H1 (cell line): ENCODE results near the gene LRCH2. TPM values are rescaled to one million over a fixed set of nuclear protein-coding genes. Genes with fewer than 3 reads are reported as not detected.

Source experiments
- CTCF ChIA-PET: fragments of 300-600 bp; sonication (Branson Sonifier 250); formaldehyde crosslinking; loops from one replicate; lab custom pipeline; 2021; ENCODE audit not compliant: partially characterized antibody; lab: Charles Lee
- POLR2A ChIA-PET: fragments of 300-600 bp; sonication (Branson Sonifier 250); formaldehyde crosslinking; loops from one replicate; lab custom pipeline; 2021; ENCODE audit warnings: inconsistent platforms; ENCODE audit not compliant: partially characterized antibody; lab: Charles Lee
- DNase-seq, 2 experiments: peaks; one replicate each; pipeline versions ENCODE4 v3.0.0 to v3.0.0-alpha.2; 2010 to 2022; ENCODE audit warnings: low spot score in 2 of 2, low read depth in 1 of 2, mixed read lengths in 1 of 2
- FAIRE-seq: peaks from 2 replicates; lab custom pipeline; 2011; peaks lifted over from hg19 to GRCh38; lab: Jason Lieb, UNC
- H2AFZ ChIP-seq: 2 replicates; pipeline ENCODE4 v1.8.1; 2012; ENCODE audit warnings: low read length, inconsistent platforms
- H2AK5ac ChIP-seq: 2 replicates; pipeline ENCODE4 v1.6.1; 2013; ENCODE audit warnings: low read depth, low read length
- H2BK120ac ChIP-seq: replicated peaks from 2 replicates; pipeline ENCODE3; 2013; ENCODE audit warnings: low read depth, low read length, inconsistent platforms
- H2BK12ac ChIP-seq: 2 replicates; pipeline ENCODE4 v1.6.1; 2013; ENCODE audit warnings: low read depth, low read length
- H2BK15ac ChIP-seq: 2 replicates; pipeline ENCODE4 v1.6.1; 2013; ENCODE audit warnings: low read length
- H2BK20ac ChIP-seq: 2 replicates; pipeline ENCODE4 v1.6.1; 2013; ENCODE audit warnings: low read length
- H2BK5ac ChIP-seq: 2 replicates; pipeline ENCODE4 v1.6.1; 2013; ENCODE audit warnings: low read depth, low read length
- H3K14ac ChIP-seq: 2 replicates; pipeline ENCODE4 v1.6.1; 2013; ENCODE audit warnings: inconsistent platforms; ENCODE audit not compliant: insufficient read length
- H3K18ac ChIP-seq: 2 replicates; pipeline ENCODE4 v1.6.1; 2013; ENCODE audit warnings: low read length; ENCODE audit errors: extremely low read depth
- H3K23ac ChIP-seq: 2 replicates; pipeline ENCODE4 v1.6.1; 2013; ENCODE audit warnings: inconsistent platforms; ENCODE audit not compliant: insufficient read length
- H3K23me2 ChIP-seq: 2 replicates; pipeline ENCODE4 v1.6.1; 2013; ENCODE audit warnings: low read depth, low read length
- H3K27ac ChIP-seq: 2 replicates; pipeline ENCODE4 v1.6.1; 2011; ENCODE audit warnings: low read depth, low read length, inconsistent platforms
- H3K27me3 ChIP-seq, 4 experiments: replicated peaks in 1 of 4; 1 replicate in 1 of 4; 2 replicates in 3 of 4; pipeline versions ENCODE4 v1.6.1 to v1.8.1; 2011 to 2013; ENCODE audit warnings: low read length in 3 of 4, mild to moderate bottlenecking in 3 of 4, inconsistent platforms in 2 of 4, mixed read lengths in 2 of 4, moderate library complexity in 1 of 4; ENCODE audit not compliant: control insufficient read depth in 3 of 4, insufficient read depth in 3 of 4; ENCODE audit errors: extremely low read depth in 1 of 4
- H3K36me3 ChIP-seq, 4 experiments: 2 replicates each; pipeline versions ENCODE4 v1.6.1 to v1.8.1; 2011 to 2013; ENCODE audit warnings: mild to moderate bottlenecking in 4 of 4, low read length in 3 of 4, moderate library complexity in 2 of 4, control low read depth in 1 of 4, inconsistent platforms in 1 of 4; ENCODE audit not compliant: insufficient read depth in 4 of 4, control insufficient read depth in 2 of 4
- H3K4ac ChIP-seq: replicated peaks from 2 replicates; pipeline ENCODE3; 2013; ENCODE audit warnings: low read length, low read depth, mixed read lengths, inconsistent platforms; ENCODE audit not compliant: insufficient read length
- H3K4me1 ChIP-seq, 4 experiments: replicated peaks in 1 of 4; 1 replicate in 1 of 4; 2 replicates in 3 of 4; pipeline versions ENCODE4 v1.6.1 to v1.8.1; 2011 to 2013; ENCODE audit warnings: low read length in 3 of 4, inconsistent platforms in 2 of 4, mixed read lengths in 1 of 4; ENCODE audit not compliant: insufficient read depth in 4 of 4, control insufficient read depth in 3 of 4
- H3K4me2 ChIP-seq, 2 experiments: 2 replicates each; pipeline versions ENCODE4 v1.6.1 to v1.8.1; 2011 to 2013; ENCODE audit warnings: low read depth in 2 of 2, low read length in 2 of 2, control low read depth in 1 of 2, inconsistent platforms in 1 of 2, mild to moderate bottlenecking in 1 of 2; ENCODE audit not compliant: insufficient read depth in 1 of 2
- H3K4me3 ChIP-seq, 4 experiments: fragments of 200-600, 300-600 bp in 1 of 4; sonication (generic), shearing (Covaris generic), sonication (Bioruptor Twin) in 1 of 4; 2 replicates each; pipeline versions ENCODE4 v1.5.1 to v1.8.1; 2011 to 2016; ENCODE audit warnings: low read length in 4 of 4, low read depth in 3 of 4, control low read depth in 2 of 4, inconsistent platforms in 2 of 4, mild to moderate bottlenecking in 2 of 4, mixed read lengths in 1 of 4, moderate library complexity in 1 of 4; ENCODE audit not compliant: insufficient read depth in 2 of 4; ENCODE audit errors: extremely low read depth in 1 of 4
- H3K56ac ChIP-seq: replicated peaks from 2 replicates; pipeline ENCODE3; 2013; ENCODE audit warnings: low read depth, mild to moderate bottlenecking, mixed read lengths, low read length, inconsistent platforms; ENCODE audit not compliant: insufficient read length
- H3K79me1 ChIP-seq: 2 replicates; pipeline ENCODE4 v1.6.1; 2013; ENCODE audit warnings: low read depth, low read length, control low read depth
- H3K79me2 ChIP-seq, 2 experiments: 2 replicates each; pipeline versions ENCODE4 v1.6.1 to v1.8.1; 2012 to 2013; ENCODE audit warnings: low read length in 2 of 2, mild to moderate bottlenecking in 2 of 2, inconsistent platforms in 1 of 2; ENCODE audit not compliant: insufficient read depth in 2 of 2, control insufficient read depth in 1 of 2
- H3K9ac ChIP-seq, 4 experiments: replicated peaks in 1 of 4; 1 replicate in 1 of 4; 2 replicates in 3 of 4; pipeline versions ENCODE4 v1.6.1 to v1.8.1; 2011 to 2013; ENCODE audit warnings: low read depth in 3 of 4, low read length in 3 of 4, control low read depth in 2 of 4, mild to moderate bottlenecking in 2 of 4, moderate library complexity in 2 of 4, inconsistent platforms in 1 of 4; ENCODE audit errors: extremely low read depth in 1 of 4
- H3K9me3 ChIP-seq, 2 experiments: 2 replicates each; pipeline versions ENCODE4 v1.6.1 to v1.8.1; 2012 to 2013; ENCODE audit warnings: mild to moderate bottlenecking in 2 of 2, moderate library complexity in 2 of 2, control low read depth in 1 of 2, inconsistent platforms in 1 of 2, low read depth in 1 of 2, low read length in 1 of 2, mixed read lengths in 1 of 2; ENCODE audit not compliant: insufficient read depth in 2 of 2
- H4K20me1 ChIP-seq, 2 experiments: replicated peaks in 1 of 2; 2 replicates each; pipeline versions ENCODE3 to v1.8.1; 2011 to 2013; ENCODE audit warnings: inconsistent platforms in 2 of 2, low read length in 2 of 2, mild to moderate bottlenecking in 1 of 2; ENCODE audit not compliant: insufficient read depth in 2 of 2, control insufficient read depth in 1 of 2
- H4K5ac ChIP-seq: 2 replicates; pipeline ENCODE4 v1.6.1; 2013; ENCODE audit warnings: low read length, low read depth, mixed read lengths, inconsistent platforms; ENCODE audit not compliant: insufficient read length
- H4K8ac ChIP-seq: 2 replicates; pipeline ENCODE4 v1.8.0; 2013; ENCODE audit warnings: mild to moderate bottlenecking, moderate library complexity, low read length, inconsistent platforms; ENCODE audit not compliant: insufficient read depth; ENCODE audit errors: extremely low read depth
- H4K91ac ChIP-seq: replicated peaks from 2 replicates; pipeline ENCODE3; 2013; ENCODE audit warnings: low read length, mixed read lengths, inconsistent platforms; ENCODE audit not compliant: insufficient read length
- CREB1 ChIP-seq: IDR thresholded peaks from 2 replicates; pipeline ENCODE4 v1.6.1; 2012; ENCODE audit warnings: inconsistent platforms
- CTCF ChIP-seq, 3 experiments: IDR thresholded peaks; 1 replicate in 2 of 3; 2 replicates in 1 of 3; pipeline versions ENCODE4 v1.5.1 to v1.6.1; 2011; ENCODE audit warnings: low read length in 3 of 3, mild to moderate bottlenecking in 3 of 3, inconsistent platforms in 2 of 3, low read depth in 1 of 3, moderate library complexity in 1 of 3; ENCODE audit not compliant: insufficient read depth in 1 of 3; ENCODE audit errors: control extremely low read depth in 1 of 3
- EZH2 ChIP-seq: fragments of 200-600 bp; sonication (generic); IDR thresholded peaks from 2 replicates; pipeline ENCODE4 v1.7.1; 2012; ENCODE audit warnings: low read depth, mild to moderate bottlenecking, moderate library complexity, low read length, inconsistent platforms; ENCODE audit not compliant: severe bottlenecking
- HDAC2 ChIP-seq, 2 experiments: fragments of 300-600 bp in 1 of 2; sonication (generic) in 1 of 2; IDR thresholded peaks; 2 replicates each; pipeline ENCODE4 v1.6.1; 2011 to 2012; ENCODE audit warnings: low read depth in 2 of 2, low read length in 2 of 2, mild to moderate bottlenecking in 2 of 2, moderate library complexity in 2 of 2, borderline replicate concordance in 1 of 2, inconsistent platforms in 1 of 2
- NANOG ChIP-seq: IDR thresholded peaks from 2 replicates; pipeline ENCODE4 v1.6.1; 2011; ENCODE audit warnings: low read length, low read depth, mild to moderate bottlenecking, inconsistent platforms; ENCODE audit not compliant: insufficient read depth, poor library complexity, severe bottlenecking
- NRF1 ChIP-seq: IDR thresholded peaks from 2 replicates; pipeline ENCODE4 v1.6.1; 2011; ENCODE audit warnings: mild to moderate bottlenecking, low read depth, low read length, improper control_type of control experiment
- POLR2AphosphoS5 ChIP-seq: IDR thresholded peaks from 2 replicates; pipeline ENCODE4 v1.6.1; 2011; ENCODE audit warnings: low read depth, low read length
- SAP30 ChIP-seq: fragments of 300-600 bp; sonication (generic); IDR thresholded peaks from 2 replicates; pipeline ENCODE4 v1.7.1; 2012; ENCODE audit warnings: low read length, moderate library complexity, mild to moderate bottlenecking, inconsistent platforms; ENCODE audit not compliant: insufficient read depth, insufficient replicate concordance
- SIX5 ChIP-seq: IDR thresholded peaks from 2 replicates; pipeline ENCODE4 v1.6.1; 2011; ENCODE audit warnings: mild to moderate bottlenecking, low read depth, low read length
- SRF ChIP-seq: IDR thresholded peaks from 2 replicates; pipeline ENCODE4 v1.6.1; 2011; ENCODE audit warnings: mild to moderate bottlenecking, low read depth, low read length, moderate library complexity
- SUZ12 ChIP-seq: fragments of 200-600 bp; sonication (generic); IDR thresholded peaks from 2 replicates; pipeline ENCODE4 v1.6.1; 2012; ENCODE audit warnings: mild to moderate bottlenecking, inconsistent platforms, low read length, moderate library complexity, mixed read lengths
- TCF12 ChIP-seq: IDR thresholded peaks from 2 replicates; pipeline ENCODE4 v1.6.1; 2011; ENCODE audit warnings: low read depth, mild to moderate bottlenecking, low read length
- ZNF274 ChIP-seq: IDR thresholded peaks from 2 replicates; pipeline ENCODE4 v1.7.0; 2012; ENCODE audit warnings: low read length, borderline replicate concordance; ENCODE audit errors: extremely low read depth
- polyA plus RNA-seq, 7 experiments: library from polyadenylated mRNA; depleted of rRNA in 3 of 7; stranded (reverse) in 5 of 7; unstranded in 2 of 7; fragments of >200 nt in 5 of 7; fragments of 200-250 nt in 2 of 7; gene quantifications; 1 replicate in 5 of 7; 2 replicates in 1 of 7; 4 replicates in 1 of 7; pipeline versions ENCODE4 v1.2.1 to v1.2.3, GENCODE V29; 2011 to 2013; ENCODE audit warnings: missing spikeins in 2 of 7, mixed read lengths in 2 of 7
- total RNA-seq: library from RNA; stranded (reverse); fragmentation: NEBNext Ultra II Directional; extraction: Animal tissue kit (Norgen Biotek cat#: 25700); gene quantifications from 2 replicates; pipeline ENCODE4 v1.2.1, GENCODE V29; 2021

Gene LRCH2
- total and polyA plus RNA-seq, 2 of the 8 experiments (the other 6 are each of a cell fraction or from before 2014, with no cell fraction given) = 1.5 to 5.5 TPM

GRCh38 chrX:115112411-115112810, 121.5 kb downstream of the LRCH2 start:
- H4K91ac ChIP-seq = no peak overlapping the region
- DNase-seq = no peak
- H3K79me1 ChIP-seq = no peaks in the 10 kb centered on the region
- ChIA-PET CTCF (no interaction called here), POLR2A (no interaction called here)
- H3K4me3 ChIP-seq = no peak overlapping the region
- H3K14ac ChIP-seq = no peak overlapping the region
- no peak overlapping the region for H2BK5ac ChIP-seq
- H3K18ac ChIP-seq = no peak overlapping the region
- no peaks in the 10 kb centered on the region for H3K23me2 ChIP-seq
- H2AFZ ChIP-seq = no peak overlapping the region
- no peak overlapping the region for H2BK15ac ChIP-seq
- no peak overlapping the region for H4K8ac ChIP-seq
- H3K9me3 ChIP-seq = no peaks in the 10 kb centered on the region
- no peaks in the 10 kb centered on the region for H4K20me1 ChIP-seq
- H3K27ac ChIP-seq = no peak overlapping the region
- no peaks in the 10 kb centered on the region for H3K79me2 ChIP-seq
- H3K4me2 ChIP-seq = no peak overlapping the region
- no peaks in the 10 kb centered on the region for H3K27me3 ChIP-seq
- H2BK120ac ChIP-seq = no peak overlapping the region
- H2BK20ac ChIP-seq = no peak overlapping the region
- no peak overlapping the region for H3K56ac ChIP-seq
- H3K9ac ChIP-seq = no peak overlapping the region
- H4K5ac ChIP-seq = no peak overlapping the region
- H2BK12ac ChIP-seq = no peak overlapping the region
- H3K4me1 ChIP-seq = no peaks in the 10 kb centered on the region; a peak in 1 of 7 replicates
- no peak overlapping the region for H3K4ac ChIP-seq
- no peak overlapping the region for H3K23ac ChIP-seq
- no peak for FAIRE-seq
- H3K36me3 ChIP-seq = no peaks in the 10 kb centered on the region
- H2AK5ac ChIP-seq = no peak overlapping the region
- TF ChIP-seq CTCF (IDR thresholded peaks at IDR 0.05; ENCODE audit: control extremely low read depth in 1 of 3, insufficient read depth in 1 of 3, low read depth in 1 of 3, low read length in 3 of 3) = no peak
- TF ChIP-seq NRF1 = no peak
- no peak for TF ChIP-seq SIX5
- TF ChIP-seq SRF = no peak
- TF ChIP-seq TCF12 = no peak
- no peak for TF ChIP-seq EZH2
- no peak for TF ChIP-seq HDAC2 (IDR thresholded peaks at IDR 0.05; ENCODE audit: borderline replicate concordance in 1 of 2, low read depth in 2 of 2, low read length in 2 of 2)
- no peak for TF ChIP-seq SAP30
- no peak for TF ChIP-seq ZNF274
- TF ChIP-seq SUZ12 = no peak
- TF ChIP-seq POLR2AphosphoS5 = no peak
- no peak for TF ChIP-seq NANOG
- no peak for TF ChIP-seq CREB1
